H1 (cell line): ENCODE results near the gene TMEM63C. TPM values are rescaled to one million over a fixed set of nuclear protein-coding genes. Genes with fewer than 3 reads are reported as not detected.

ENCODE experiments used
- CTCF ChIA-PET: fragments of 300-600 bp; sonication (Branson Sonifier 250); formaldehyde crosslinking; loops from one replicate; lab custom pipeline; 2021; ENCODE audit not compliant: partially characterized antibody; lab: Charles Lee
- POLR2A ChIA-PET: fragments of 300-600 bp; sonication (Branson Sonifier 250); formaldehyde crosslinking; loops from one replicate; lab custom pipeline; 2021; ENCODE audit warnings: inconsistent platforms; ENCODE audit not compliant: partially characterized antibody; lab: Charles Lee
- DNase-seq, 2 experiments: peaks; one replicate each; pipeline versions ENCODE4 v3.0.0 to v3.0.0-alpha.2; 2010 to 2022; ENCODE audit warnings: low spot score in 2 of 2, low read depth in 1 of 2, mixed read lengths in 1 of 2
- FAIRE-seq: peaks from 2 replicates; lab custom pipeline; 2011; peaks lifted over from hg19 to GRCh38; lab: Jason Lieb, UNC
- H2AFZ ChIP-seq: 2 replicates; pipeline ENCODE4 v1.8.1; 2012; ENCODE audit warnings: low read length, inconsistent platforms
- H2AK5ac ChIP-seq: 2 replicates; pipeline ENCODE4 v1.6.1; 2013; ENCODE audit warnings: low read depth, low read length
- H2BK120ac ChIP-seq: replicated peaks from 2 replicates; pipeline ENCODE3; 2013; ENCODE audit warnings: low read depth, low read length, inconsistent platforms
- H2BK12ac ChIP-seq: 2 replicates; pipeline ENCODE4 v1.6.1; 2013; ENCODE audit warnings: low read depth, low read length
- H2BK15ac ChIP-seq: 2 replicates; pipeline ENCODE4 v1.6.1; 2013; ENCODE audit warnings: low read length
- H2BK20ac ChIP-seq: 2 replicates; pipeline ENCODE4 v1.6.1; 2013; ENCODE audit warnings: low read length
- H2BK5ac ChIP-seq: 2 replicates; pipeline ENCODE4 v1.6.1; 2013; ENCODE audit warnings: low read depth, low read length
- H3K14ac ChIP-seq: 2 replicates; pipeline ENCODE4 v1.6.1; 2013; ENCODE audit warnings: inconsistent platforms; ENCODE audit not compliant: insufficient read length
- H3K18ac ChIP-seq: 2 replicates; pipeline ENCODE4 v1.6.1; 2013; ENCODE audit warnings: low read length; ENCODE audit errors: extremely low read depth
- H3K23ac ChIP-seq: 2 replicates; pipeline ENCODE4 v1.6.1; 2013; ENCODE audit warnings: inconsistent platforms; ENCODE audit not compliant: insufficient read length
- H3K23me2 ChIP-seq: 2 replicates; pipeline ENCODE4 v1.6.1; 2013; ENCODE audit warnings: low read depth, low read length
- H3K27ac ChIP-seq: 2 replicates; pipeline ENCODE4 v1.6.1; 2011; ENCODE audit warnings: low read depth, low read length, inconsistent platforms
- H3K27me3 ChIP-seq, 4 experiments: replicated peaks in 1 of 4; 1 replicate in 1 of 4; 2 replicates in 3 of 4; pipeline versions ENCODE4 v1.6.1 to v1.8.1; 2011 to 2013; ENCODE audit warnings: low read length in 3 of 4, mild to moderate bottlenecking in 3 of 4, inconsistent platforms in 2 of 4, mixed read lengths in 2 of 4, moderate library complexity in 1 of 4; ENCODE audit not compliant: control insufficient read depth in 3 of 4, insufficient read depth in 3 of 4; ENCODE audit errors: extremely low read depth in 1 of 4
- H3K36me3 ChIP-seq, 4 experiments: 2 replicates each; pipeline versions ENCODE4 v1.6.1 to v1.8.1; 2011 to 2013; ENCODE audit warnings: mild to moderate bottlenecking in 4 of 4, low read length in 3 of 4, moderate library complexity in 2 of 4, control low read depth in 1 of 4, inconsistent platforms in 1 of 4; ENCODE audit not compliant: insufficient read depth in 4 of 4, control insufficient read depth in 2 of 4
- H3K4ac ChIP-seq: replicated peaks from 2 replicates; pipeline ENCODE3; 2013; ENCODE audit warnings: low read length, low read depth, mixed read lengths, inconsistent platforms; ENCODE audit not compliant: insufficient read length
- H3K4me1 ChIP-seq, 4 experiments: replicated peaks in 1 of 4; 1 replicate in 1 of 4; 2 replicates in 3 of 4; pipeline versions ENCODE4 v1.6.1 to v1.8.1; 2011 to 2013; ENCODE audit warnings: low read length in 3 of 4, inconsistent platforms in 2 of 4, mixed read lengths in 1 of 4; ENCODE audit not compliant: insufficient read depth in 4 of 4, control insufficient read depth in 3 of 4
- H3K4me2 ChIP-seq, 2 experiments: 2 replicates each; pipeline versions ENCODE4 v1.6.1 to v1.8.1; 2011 to 2013; ENCODE audit warnings: low read depth in 2 of 2, low read length in 2 of 2, control low read depth in 1 of 2, inconsistent platforms in 1 of 2, mild to moderate bottlenecking in 1 of 2; ENCODE audit not compliant: insufficient read depth in 1 of 2
- H3K4me3 ChIP-seq, 4 experiments: fragments of 200-600, 300-600 bp in 1 of 4; sonication (generic), shearing (Covaris generic), sonication (Bioruptor Twin) in 1 of 4; 2 replicates each; pipeline versions ENCODE4 v1.5.1 to v1.8.1; 2011 to 2016; ENCODE audit warnings: low read length in 4 of 4, low read depth in 3 of 4, control low read depth in 2 of 4, inconsistent platforms in 2 of 4, mild to moderate bottlenecking in 2 of 4, mixed read lengths in 1 of 4, moderate library complexity in 1 of 4; ENCODE audit not compliant: insufficient read depth in 2 of 4; ENCODE audit errors: extremely low read depth in 1 of 4
- H3K56ac ChIP-seq: replicated peaks from 2 replicates; pipeline ENCODE3; 2013; ENCODE audit warnings: low read depth, mild to moderate bottlenecking, mixed read lengths, low read length, inconsistent platforms; ENCODE audit not compliant: insufficient read length
- H3K79me1 ChIP-seq: 2 replicates; pipeline ENCODE4 v1.6.1; 2013; ENCODE audit warnings: low read depth, low read length, control low read depth
- H3K79me2 ChIP-seq, 2 experiments: 2 replicates each; pipeline versions ENCODE4 v1.6.1 to v1.8.1; 2012 to 2013; ENCODE audit warnings: low read length in 2 of 2, mild to moderate bottlenecking in 2 of 2, inconsistent platforms in 1 of 2; ENCODE audit not compliant: insufficient read depth in 2 of 2, control insufficient read depth in 1 of 2
- H3K9ac ChIP-seq, 4 experiments: replicated peaks in 1 of 4; 1 replicate in 1 of 4; 2 replicates in 3 of 4; pipeline versions ENCODE4 v1.6.1 to v1.8.1; 2011 to 2013; ENCODE audit warnings: low read depth in 3 of 4, low read length in 3 of 4, control low read depth in 2 of 4, mild to moderate bottlenecking in 2 of 4, moderate library complexity in 2 of 4, inconsistent platforms in 1 of 4; ENCODE audit errors: extremely low read depth in 1 of 4
- H3K9me3 ChIP-seq, 2 experiments: 2 replicates each; pipeline versions ENCODE4 v1.6.1 to v1.8.1; 2012 to 2013; ENCODE audit warnings: mild to moderate bottlenecking in 2 of 2, moderate library complexity in 2 of 2, control low read depth in 1 of 2, inconsistent platforms in 1 of 2, low read depth in 1 of 2, low read length in 1 of 2, mixed read lengths in 1 of 2; ENCODE audit not compliant: insufficient read depth in 2 of 2
- H4K20me1 ChIP-seq, 2 experiments: replicated peaks in 1 of 2; 2 replicates each; pipeline versions ENCODE3 to v1.8.1; 2011 to 2013; ENCODE audit warnings: inconsistent platforms in 2 of 2, low read length in 2 of 2, mild to moderate bottlenecking in 1 of 2; ENCODE audit not compliant: insufficient read depth in 2 of 2, control insufficient read depth in 1 of 2
- H4K5ac ChIP-seq: 2 replicates; pipeline ENCODE4 v1.6.1; 2013; ENCODE audit warnings: low read length, low read depth, mixed read lengths, inconsistent platforms; ENCODE audit not compliant: insufficient read length
- H4K8ac ChIP-seq: 2 replicates; pipeline ENCODE4 v1.8.0; 2013; ENCODE audit warnings: mild to moderate bottlenecking, moderate library complexity, low read length, inconsistent platforms; ENCODE audit not compliant: insufficient read depth; ENCODE audit errors: extremely low read depth
- H4K91ac ChIP-seq: replicated peaks from 2 replicates; pipeline ENCODE3; 2013; ENCODE audit warnings: low read length, mixed read lengths, inconsistent platforms; ENCODE audit not compliant: insufficient read length
- ASH2L ChIP-seq: fragments of 200-600, 300-600 bp; sonication (generic); IDR thresholded peaks from one replicate; pipeline ENCODE4 v1.7.1; 2017; ENCODE audit warnings: low read length
- CBX5 ChIP-seq: fragments of 300-800, 300-1000 bp; sonication (generic); IDR thresholded peaks from 2 replicates; pipeline ENCODE4 v1.7.1; 2016; ENCODE audit warnings: antibody characterized with exemption, low read length, low read depth
- CHD2 ChIP-seq: IDR thresholded peaks from 2 replicates; pipeline ENCODE4 v1.6.1; 2012; ENCODE audit warnings: low read length, improper control_type of control experiment
- CREB1 ChIP-seq: IDR thresholded peaks from 2 replicates; pipeline ENCODE4 v1.6.1; 2012; ENCODE audit warnings: inconsistent platforms
- CTCF ChIP-seq, 3 experiments: IDR thresholded peaks; 1 replicate in 2 of 3; 2 replicates in 1 of 3; pipeline versions ENCODE4 v1.5.1 to v1.6.1; 2011; ENCODE audit warnings: low read length in 3 of 3, mild to moderate bottlenecking in 3 of 3, inconsistent platforms in 2 of 3, low read depth in 1 of 3, moderate library complexity in 1 of 3; ENCODE audit not compliant: insufficient read depth in 1 of 3; ENCODE audit errors: control extremely low read depth in 1 of 3
- GTF2F1 ChIP-seq: IDR thresholded peaks from 2 replicates; pipeline ENCODE4 v1.6.1; 2012; ENCODE audit warnings: low read depth, low read length, improper control_type of control experiment, borderline replicate concordance
- HDAC6 ChIP-seq: IDR thresholded peaks from one replicate; pipeline ENCODE4 v1.7.1; 2012; ENCODE audit warnings: low read depth, mild to moderate bottlenecking, inconsistent platforms, low read length, moderate library complexity
- JUND ChIP-seq: IDR thresholded peaks from 2 replicates; pipeline ENCODE4 v1.6.1; 2011; ENCODE audit warnings: mild to moderate bottlenecking, improper control_type of control experiment, low read length
- RAD21 ChIP-seq, 2 experiments: IDR thresholded peaks in 1 of 2; conservative IDR thresholded peaks in 1 of 2; 2 replicates each; pipeline ENCODE4 v1.6.1; 2011; ENCODE audit warnings: low read depth in 2 of 2, low read length in 2 of 2, improper control_type of control experiment in 1 of 2, inconsistent platforms in 1 of 2, mild to moderate bottlenecking in 1 of 2, moderate library complexity in 1 of 2
- SIN3A ChIP-seq, 2 experiments: IDR thresholded peaks in 1 of 2; conservative IDR thresholded peaks in 1 of 2; 2 replicates each; pipeline ENCODE4 v1.6.1; 2011 to 2012; ENCODE audit warnings: low read length in 2 of 2, improper control_type of control experiment in 1 of 2, low read depth in 1 of 2, mild to moderate bottlenecking in 1 of 2
- SIX5 ChIP-seq: IDR thresholded peaks from 2 replicates; pipeline ENCODE4 v1.6.1; 2011; ENCODE audit warnings: mild to moderate bottlenecking, low read depth, low read length
- SUZ12 ChIP-seq: fragments of 200-600 bp; sonication (generic); IDR thresholded peaks from 2 replicates; pipeline ENCODE4 v1.6.1; 2012; ENCODE audit warnings: mild to moderate bottlenecking, inconsistent platforms, low read length, moderate library complexity, mixed read lengths
- WGBS, 2 experiments: shearing (Covaris generic) in 1 of 2; methylation state at CpG; one replicate each; pipeline versions ENCODE4 v1.1.6 to v1.1.7; 2013 to 2015; ENCODE audit warnings: low lambda C conversion rate in 2 of 2, mixed read lengths in 2 of 2, inconsistent platforms in 1 of 2, low coverage in 1 of 2, missing lambda C conversion rate in 1 of 2; ENCODE audit not compliant: insufficient replicate concordance in 2 of 2, insufficient coverage in 1 of 2, insufficient read length in 1 of 2; ENCODE audit errors: extremely low coverage in 1 of 2, missing lambda C conversion rate in 1 of 2; 5-methylcytosine and 5-hydroxymethylcytosine counted together
- polyA plus RNA-seq, 7 experiments: library from polyadenylated mRNA; depleted of rRNA in 3 of 7; stranded (reverse) in 5 of 7; unstranded in 2 of 7; fragments of >200 nt in 5 of 7; fragments of 200-250 nt in 2 of 7; gene quantifications; 1 replicate in 5 of 7; 2 replicates in 1 of 7; 4 replicates in 1 of 7; pipeline versions ENCODE4 v1.2.1 to v1.2.3, GENCODE V29; 2011 to 2013; ENCODE audit warnings: missing spikeins in 2 of 7, mixed read lengths in 2 of 7
- total RNA-seq: library from RNA; stranded (reverse); fragmentation: NEBNext Ultra II Directional; extraction: Animal tissue kit (Norgen Biotek cat#: 25700); gene quantifications from 2 replicates; pipeline ENCODE4 v1.2.1, GENCODE V29; 2021

Gene TMEM63C
- total and polyA plus RNA-seq, 2 of the 8 experiments (the other 6 are each of a cell fraction or from before 2014, with no cell fraction given), result 3.0 to 7.6 TPM

GRCh38 chr14:77250927-77251326 lies 69.3 kb downstream of the TMEM63C start:
- CTCF ChIA-PET, result interaction anchor here (1.3 to 1.7 kb wide), 2 partner anchors 22 to 26 kb away, joined by 4 to 7 read pairs; no protein-coding TSS in a partner anchor
- POLR2A ChIA-PET, result no interaction called here
- TF ChIP-seq JUND (no peak), SUZ12 (no peak), ASH2L (no peak), CBX5 (no peak), RAD21 (IDR thresholded peaks at IDR 0.05 in 1 of 2, conservative IDR thresholded peaks at IDR 0.05 in 1 of 2; ENCODE audit: low read depth in 2 of 2, low read length in 2 of 2) (no peak), SIX5 (no peak), HDAC6 (no peak), CTCF (IDR thresholded peaks at IDR 0.05; ENCODE audit: control extremely low read depth in 1 of 3, insufficient read depth in 1 of 3, low read depth in 1 of 3, low read length in 3 of 3) (no peak), SIN3A (conservative IDR thresholded peaks at IDR 0.05 in 1 of 2, IDR thresholded peaks at IDR 0.05 in 1 of 2; ENCODE audit: low read depth in 1 of 2, low read length in 2 of 2) (no peak), GTF2F1 (no peak), CREB1 (no peak), CHD2 (no peak)

More at GRCh38 chr14:77250927-77251326, 69.3 kb downstream of the TMEM63C start:
- H4K5ac ChIP-seq, result no peak overlapping the region
- H2AFZ ChIP-seq, result no peak overlapping the region
- no peak overlapping the region for H4K8ac ChIP-seq
- no peaks in the 10 kb centered on the region for H3K79me2 ChIP-seq
- H3K4ac ChIP-seq, result no peak overlapping the region
- H2BK15ac ChIP-seq, result no peak overlapping the region
- H2BK12ac ChIP-seq, result no peak overlapping the region
- H3K9ac ChIP-seq, result no peak overlapping the region
- H3K27ac ChIP-seq, result no peak overlapping the region
- H3K23ac ChIP-seq, result no peak overlapping the region
- no peak overlapping the region for H2BK20ac ChIP-seq
- H3K36me3 ChIP-seq, result no peaks in the 10 kb centered on the region; a peak in 1 of 8 replicates
- no peak overlapping the region for H3K18ac ChIP-seq
- H2BK120ac ChIP-seq, result no peak overlapping the region
- 84% methylated on average over 6 of the region's 6 CpGs; no CpG with 5 or more reads in 1 of the 2 experiments for WGBS, 2 experiments
- H3K14ac ChIP-seq, result no peak overlapping the region
- no peak overlapping the region for H2BK5ac ChIP-seq
- no peaks in the 10 kb centered on the region for H3K4me1 ChIP-seq
- FAIRE-seq (no peak), DNase-seq (no peak)
- H4K20me1 ChIP-seq, result no peaks in the 10 kb centered on the region
- H3K23me2 ChIP-seq, result no peaks in the 10 kb centered on the region
- no peaks in the 10 kb centered on the region for H3K79me1 ChIP-seq
- no peak overlapping the region for H4K91ac ChIP-seq
- H3K4me3 ChIP-seq, result no peak overlapping the region
- H3K4me2 ChIP-seq, result no peak overlapping the region
- H3K56ac ChIP-seq, result no peak overlapping the region
- H3K27me3 ChIP-seq, result no peaks in the 10 kb centered on the region
- no peak overlapping the region for H2AK5ac ChIP-seq
- no peaks in the 10 kb centered on the region for H3K9me3 ChIP-seq
